Panc1 (cell line): Measurements from ENCODE around the gene PRR13. TPM values are rescaled to one million over a fixed set of nuclear protein-coding genes. Genes with fewer than 3 reads are reported as not detected.

Source experiments
- ATAC-seq: fragments of 200-7000 bp; cut with Tn5 transposase; 2 replicates; pipeline ENCODE4 v1.9.1; 2020; ENCODE audit warnings: mild to moderate bottlenecking, moderate library complexity
- BruUV-seq: library from RNA; stranded (reverse); fragments of 400-500 nt; replicated peaks from 2 replicates; lab custom pipeline; 2021; lab: Mats Ljungman, UMichigan
- CTCF ChIA-PET: fragments of 300-600 bp; sonication (Branson Sonifier 250); formaldehyde crosslinking; loops from one replicate; lab custom pipeline; 2022; ENCODE audit warnings: antibody characterized with exemption; lab: Charles Lee
- POLR2A ChIA-PET: fragments of 300-600 bp; sonication (Branson Sonifier 250); formaldehyde crosslinking; loops from one replicate; lab custom pipeline; 2022; ENCODE audit warnings: antibody characterized with exemption; lab: Charles Lee
- DNase-seq: peaks from one replicate; pipeline ENCODE4 v3.0.0-alpha.2; 2010; ENCODE audit warnings: low read depth, low spot score
- H3K27ac ChIP-seq: 2 replicates; pipeline ENCODE4 v1.5.1; 2011; ENCODE audit warnings: mild to moderate bottlenecking, low read length, inconsistent platforms
- H3K27me3 ChIP-seq: fragments of 200-500 bp; sonication (Bioruptor generic); 2 replicates; pipeline ENCODE4 v1.6.0; 2014; ENCODE audit warnings: low read length, inconsistent platforms; ENCODE audit not compliant: control insufficient read depth, insufficient read depth
- H3K36me3 ChIP-seq: fragments of 200-500 bp; sonication (Bioruptor generic); 2 replicates; pipeline ENCODE4 v1.5.1; 2014; ENCODE audit warnings: inconsistent platforms, mild to moderate bottlenecking, low read length, moderate library complexity; ENCODE audit not compliant: control insufficient read depth, insufficient read depth
- H3K4me1 ChIP-seq: 2 replicates; pipeline ENCODE4 v1.5.1; 2011; ENCODE audit warnings: inconsistent platforms, mild to moderate bottlenecking, low read length, moderate library complexity; ENCODE audit not compliant: control insufficient read depth, insufficient read depth
- H3K4me3 ChIP-seq, 2 experiments: 2 replicates each; pipeline ENCODE4 v1.5.1; 2011 to 2012; ENCODE audit warnings: low read depth in 2 of 2, low read length in 2 of 2, mild to moderate bottlenecking in 2 of 2, inconsistent platforms in 1 of 2, moderate library complexity in 1 of 2
- H3K9me3 ChIP-seq: fragments of 200-500 bp; sonication (Bioruptor generic); 2 replicates; pipeline ENCODE4 v1.5.1; 2014; ENCODE audit warnings: low read depth, mild to moderate bottlenecking, inconsistent platforms, low read length, moderate library complexity; ENCODE audit not compliant: control insufficient read depth, insufficient read depth
- POLR2AphosphoS5 ChIP-seq: IDR thresholded peaks from 2 replicates; pipeline ENCODE4 v1.6.1; 2012; ENCODE audit warnings: mild to moderate bottlenecking, low read depth, low read length, moderate library complexity
- SIN3A ChIP-seq: IDR thresholded peaks from 2 replicates; pipeline ENCODE4 v1.6.1; 2012; ENCODE audit warnings: low read depth, mild to moderate bottlenecking, low read length, moderate library complexity, borderline replicate concordance; ENCODE audit not compliant: insufficient read depth
- TCF7L2 ChIP-seq: IDR thresholded peaks from 2 replicates; pipeline ENCODE4 v1.6.1; 2011; ENCODE audit warnings: mild to moderate bottlenecking, low read depth, low read length, inconsistent platforms
- in situ Hi-C: cut with HindIII; loops from 2 replicates; pipeline ENCODE4 v1.10.0; 2016; ENCODE audit warnings: low sequenced_read_pairs, low pct_unique_long_range_greater_than_20kb
- intact Hi-C: fragments of 100-400 bp; cut with micrococcal nuclease; formaldehyde crosslinking; loops from one replicate; pipeline ENCODE4 v1.10.0; 2022; ENCODE audit not compliant: unreplicated experiment
- total RNA-seq: library from RNA; stranded (reverse); gene quantifications from one replicate; pipeline ENCODE4 v1.2.1, GENCODE V29; 2021; ENCODE audit not compliant: unreplicated experiment
- TF ChIP-seq, protein P1 (sequence below), 2 experiments: IDR thresholded peaks; 2 replicates each; pipeline ENCODE4 v1.6.1; 2011 to 2012; ENCODE audit warnings: low read depth in 2 of 2, control low read depth in 1 of 2, low read length in 1 of 2, mild to moderate bottlenecking in 1 of 2, moderate library complexity in 1 of 2; ENCODE audit not compliant: insufficient read depth in 1 of 2
- TF ChIP-seq, protein P2 (sequence below): fragments of 450-650 bp; IDR thresholded peaks from 2 replicates; pipeline ENCODE4 v1.5.1; 2017; ENCODE audit warnings: mild to moderate bottlenecking

Gene PRR13
- total RNA-seq, 1 experiment from 2014 or later: 454 TPM

DNA sequence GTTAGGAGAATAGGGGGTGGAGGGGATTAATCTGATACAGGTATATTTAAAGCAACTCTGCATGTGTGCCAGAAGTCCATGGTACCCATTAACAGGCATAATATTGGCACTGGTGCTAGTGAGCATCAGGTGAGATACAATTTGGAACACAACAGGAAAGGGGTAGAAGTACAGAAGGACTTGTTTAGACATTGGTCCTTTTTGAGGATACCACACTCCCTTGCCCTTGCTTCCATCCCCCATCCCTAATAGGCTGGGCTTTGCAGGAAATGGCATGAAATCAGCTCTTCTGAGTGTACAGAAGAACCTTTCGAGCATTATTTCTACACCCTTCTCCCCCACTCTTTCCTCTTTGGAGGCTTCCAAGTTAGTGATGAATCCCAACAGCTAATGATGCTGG is 26.7 kb downstream of the PRR13 start:
- H3K27ac ChIP-seq: no peak overlapping the region
- no peak for ATAC-seq
- H3K4me3 ChIP-seq: no peak overlapping the region
- peaks cover 80% of the 10 kb centered on the region for H3K36me3 ChIP-seq
- in situ Hi-C loops: no loop called here
- no peaks in the 10 kb centered on the region for H3K9me3 ChIP-seq
- 0 out of 2 replicates have a peak, but pooled peaks cover 3% of the 10 kb centered on the region for H3K4me1 ChIP-seq
- intact Hi-C loops: no loop called here
- CTCF ChIA-PET: no interaction called here
- TF ChIP-seq SIN3A (no peak), TCF7L2 (no peak), POLR2AphosphoS5 (no peak)
- TF ChIP-seq, protein P1, sequence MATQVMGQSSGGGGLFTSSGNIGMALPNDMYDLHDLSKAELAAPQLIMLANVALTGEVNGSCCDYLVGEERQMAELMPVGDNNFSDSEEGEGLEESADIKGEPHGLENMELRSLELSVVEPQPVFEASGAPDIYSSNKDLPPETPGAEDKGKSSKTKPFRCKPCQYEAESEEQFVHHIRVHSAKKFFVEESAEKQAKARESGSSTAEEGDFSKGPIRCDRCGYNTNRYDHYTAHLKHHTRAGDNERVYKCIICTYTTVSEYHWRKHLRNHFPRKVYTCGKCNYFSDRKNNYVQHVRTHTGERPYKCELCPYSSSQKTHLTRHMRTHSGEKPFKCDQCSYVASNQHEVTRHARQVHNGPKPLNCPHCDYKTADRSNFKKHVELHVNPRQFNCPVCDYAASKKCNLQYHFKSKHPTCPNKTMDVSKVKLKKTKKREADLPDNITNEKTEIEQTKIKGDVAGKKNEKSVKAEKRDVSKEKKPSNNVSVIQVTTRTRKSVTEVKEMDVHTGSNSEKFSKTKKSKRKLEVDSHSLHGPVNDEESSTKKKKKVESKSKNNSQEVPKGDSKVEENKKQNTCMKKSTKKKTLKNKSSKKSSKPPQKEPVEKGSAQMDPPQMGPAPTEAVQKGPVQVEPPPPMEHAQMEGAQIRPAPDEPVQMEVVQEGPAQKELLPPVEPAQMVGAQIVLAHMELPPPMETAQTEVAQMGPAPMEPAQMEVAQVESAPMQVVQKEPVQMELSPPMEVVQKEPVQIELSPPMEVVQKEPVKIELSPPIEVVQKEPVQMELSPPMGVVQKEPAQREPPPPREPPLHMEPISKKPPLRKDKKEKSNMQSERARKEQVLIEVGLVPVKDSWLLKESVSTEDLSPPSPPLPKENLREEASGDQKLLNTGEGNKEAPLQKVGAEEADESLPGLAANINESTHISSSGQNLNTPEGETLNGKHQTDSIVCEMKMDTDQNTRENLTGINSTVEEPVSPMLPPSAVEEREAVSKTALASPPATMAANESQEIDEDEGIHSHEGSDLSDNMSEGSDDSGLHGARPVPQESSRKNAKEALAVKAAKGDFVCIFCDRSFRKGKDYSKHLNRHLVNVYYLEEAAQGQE (IDR thresholded peaks at IDR 0.05; ENCODE audit: insufficient read depth in 1 of 2, low read depth in 2 of 2, low read length in 1 of 2): no peak
- TF ChIP-seq, protein P2, sequence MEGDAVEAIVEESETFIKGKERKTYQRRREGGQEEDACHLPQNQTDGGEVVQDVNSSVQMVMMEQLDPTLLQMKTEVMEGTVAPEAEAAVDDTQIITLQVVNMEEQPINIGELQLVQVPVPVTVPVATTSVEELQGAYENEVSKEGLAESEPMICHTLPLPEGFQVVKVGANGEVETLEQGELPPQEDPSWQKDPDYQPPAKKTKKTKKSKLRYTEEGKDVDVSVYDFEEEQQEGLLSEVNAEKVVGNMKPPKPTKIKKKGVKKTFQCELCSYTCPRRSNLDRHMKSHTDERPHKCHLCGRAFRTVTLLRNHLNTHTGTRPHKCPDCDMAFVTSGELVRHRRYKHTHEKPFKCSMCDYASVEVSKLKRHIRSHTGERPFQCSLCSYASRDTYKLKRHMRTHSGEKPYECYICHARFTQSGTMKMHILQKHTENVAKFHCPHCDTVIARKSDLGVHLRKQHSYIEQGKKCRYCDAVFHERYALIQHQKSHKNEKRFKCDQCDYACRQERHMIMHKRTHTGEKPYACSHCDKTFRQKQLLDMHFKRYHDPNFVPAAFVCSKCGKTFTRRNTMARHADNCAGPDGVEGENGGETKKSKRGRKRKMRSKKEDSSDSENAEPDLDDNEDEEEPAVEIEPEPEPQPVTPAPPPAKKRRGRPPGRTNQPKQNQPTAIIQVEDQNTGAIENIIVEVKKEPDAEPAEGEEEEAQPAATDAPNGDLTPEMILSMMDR: no peak
- POLR2A ChIA-PET: no interaction called here
- no peak for DNase-seq
- H3K27me3 ChIP-seq: no peaks in the 10 kb centered on the region
- no TSS peak for BruUV-seq

DNA sequence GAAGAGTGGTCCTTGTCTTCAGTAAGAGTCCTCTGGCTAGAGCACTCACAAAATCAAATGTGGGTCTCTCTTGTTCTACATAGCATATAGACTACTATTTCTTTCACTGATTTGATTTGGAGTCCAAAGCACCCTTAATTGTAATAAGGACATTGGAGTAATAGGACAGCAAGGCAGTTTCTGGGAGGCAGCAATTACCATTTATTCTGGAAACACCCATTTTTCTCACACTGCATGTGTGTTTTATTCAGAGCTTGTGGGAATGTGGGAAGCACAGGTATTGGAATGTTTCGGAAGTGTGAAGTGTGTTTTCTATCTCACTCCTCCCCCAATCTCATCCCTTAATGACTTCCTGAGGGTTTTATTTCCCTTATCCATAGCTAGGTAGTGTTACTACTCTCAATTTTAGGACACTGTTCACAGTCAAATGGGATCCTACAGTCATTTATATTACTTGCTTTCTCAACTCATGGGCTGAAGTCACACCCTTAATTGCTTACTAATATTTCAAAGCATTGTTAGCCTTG is 30.6 kb downstream of the PRR13 start:
- no peak for DNase-seq
- peaks cover 77% of the 10 kb centered on the region for H3K36me3 ChIP-seq
- no TSS peak for BruUV-seq
- no peak overlapping the region for H3K4me3 ChIP-seq
- H3K4me1 ChIP-seq: peaks cover 7% of the 10 kb centered on the region; the same call in 1 of the 2 replicates
- ChIA-PET CTCF (interaction anchor here (0.6 to 0.7 kb wide), 2 partner anchors 8 to 157 kb away, joined by 4 to 12 read pairs; no protein-coding TSS in a partner anchor), POLR2A (interaction anchor here (0.5 kb wide), 1 partner anchor 121 kb away, joined by 4 read pairs; no protein-coding TSS in a partner anchor)
- H3K27ac ChIP-seq: no peak overlapping the region
- TF ChIP-seq, protein P2: no peak
- TF ChIP-seq POLR2AphosphoS5 (no peak), SIN3A (no peak), TCF7L2 (no peak)
- TF ChIP-seq, protein P1 (IDR thresholded peaks at IDR 0.05; ENCODE audit: insufficient read depth in 1 of 2, low read depth in 2 of 2, low read length in 1 of 2): no peak
- no peaks in the 10 kb centered on the region for H3K9me3 ChIP-seq
- ATAC-seq: no peak
- intact Hi-C loops (no loop called here), in situ Hi-C loops (no loop called here)
- H3K27me3 ChIP-seq: no peaks in the 10 kb centered on the region
